H1 (cell line): ENCODE measurements around the gene BAIAP2. TPM values are rescaled to one million over a fixed set of nuclear protein-coding genes. Genes with fewer than 3 reads are reported as not detected.

Experiments used
- CTCF ChIA-PET: fragments of 300-600 bp; sonication (Branson Sonifier 250); formaldehyde crosslinking; loops from one replicate; lab custom pipeline; 2021; ENCODE audit not compliant: partially characterized antibody; lab: Charles Lee
- POLR2A ChIA-PET: fragments of 300-600 bp; sonication (Branson Sonifier 250); formaldehyde crosslinking; loops from one replicate; lab custom pipeline; 2021; ENCODE audit warnings: inconsistent platforms; ENCODE audit not compliant: partially characterized antibody; lab: Charles Lee
- DNase-seq, 2 experiments: peaks; one replicate each; pipeline versions ENCODE4 v3.0.0 to v3.0.0-alpha.2; 2010 to 2022; ENCODE audit warnings: low spot score in 2 of 2, low read depth in 1 of 2, mixed read lengths in 1 of 2
- FAIRE-seq: peaks from 2 replicates; lab custom pipeline; 2011; peaks lifted over from hg19 to GRCh38; lab: Jason Lieb, UNC
- H2AFZ ChIP-seq: 2 replicates; pipeline ENCODE4 v1.8.1; 2012; ENCODE audit warnings: low read length, inconsistent platforms
- H2AK5ac ChIP-seq: 2 replicates; pipeline ENCODE4 v1.6.1; 2013; ENCODE audit warnings: low read depth, low read length
- H2BK120ac ChIP-seq: replicated peaks from 2 replicates; pipeline ENCODE3; 2013; ENCODE audit warnings: low read depth, low read length, inconsistent platforms
- H2BK12ac ChIP-seq: 2 replicates; pipeline ENCODE4 v1.6.1; 2013; ENCODE audit warnings: low read depth, low read length
- H2BK15ac ChIP-seq: 2 replicates; pipeline ENCODE4 v1.6.1; 2013; ENCODE audit warnings: low read length
- H2BK20ac ChIP-seq: 2 replicates; pipeline ENCODE4 v1.6.1; 2013; ENCODE audit warnings: low read length
- H2BK5ac ChIP-seq: 2 replicates; pipeline ENCODE4 v1.6.1; 2013; ENCODE audit warnings: low read depth, low read length
- H3K14ac ChIP-seq: 2 replicates; pipeline ENCODE4 v1.6.1; 2013; ENCODE audit warnings: inconsistent platforms; ENCODE audit not compliant: insufficient read length
- H3K18ac ChIP-seq: 2 replicates; pipeline ENCODE4 v1.6.1; 2013; ENCODE audit warnings: low read length; ENCODE audit errors: extremely low read depth
- H3K23ac ChIP-seq: 2 replicates; pipeline ENCODE4 v1.6.1; 2013; ENCODE audit warnings: inconsistent platforms; ENCODE audit not compliant: insufficient read length
- H3K23me2 ChIP-seq: 2 replicates; pipeline ENCODE4 v1.6.1; 2013; ENCODE audit warnings: low read depth, low read length
- H3K27ac ChIP-seq: 2 replicates; pipeline ENCODE4 v1.6.1; 2011; ENCODE audit warnings: low read depth, low read length, inconsistent platforms
- H3K27me3 ChIP-seq, 4 experiments: replicated peaks in 1 of 4; 1 replicate in 1 of 4; 2 replicates in 3 of 4; pipeline versions ENCODE4 v1.6.1 to v1.8.1; 2011 to 2013; ENCODE audit warnings: low read length in 3 of 4, mild to moderate bottlenecking in 3 of 4, inconsistent platforms in 2 of 4, mixed read lengths in 2 of 4, moderate library complexity in 1 of 4; ENCODE audit not compliant: control insufficient read depth in 3 of 4, insufficient read depth in 3 of 4; ENCODE audit errors: extremely low read depth in 1 of 4
- H3K36me3 ChIP-seq, 4 experiments: 2 replicates each; pipeline versions ENCODE4 v1.6.1 to v1.8.1; 2011 to 2013; ENCODE audit warnings: mild to moderate bottlenecking in 4 of 4, low read length in 3 of 4, moderate library complexity in 2 of 4, control low read depth in 1 of 4, inconsistent platforms in 1 of 4; ENCODE audit not compliant: insufficient read depth in 4 of 4, control insufficient read depth in 2 of 4
- H3K4ac ChIP-seq: replicated peaks from 2 replicates; pipeline ENCODE3; 2013; ENCODE audit warnings: low read length, low read depth, mixed read lengths, inconsistent platforms; ENCODE audit not compliant: insufficient read length
- H3K4me1 ChIP-seq, 4 experiments: replicated peaks in 1 of 4; 1 replicate in 1 of 4; 2 replicates in 3 of 4; pipeline versions ENCODE4 v1.6.1 to v1.8.1; 2011 to 2013; ENCODE audit warnings: low read length in 3 of 4, inconsistent platforms in 2 of 4, mixed read lengths in 1 of 4; ENCODE audit not compliant: insufficient read depth in 4 of 4, control insufficient read depth in 3 of 4
- H3K4me2 ChIP-seq, 2 experiments: 2 replicates each; pipeline versions ENCODE4 v1.6.1 to v1.8.1; 2011 to 2013; ENCODE audit warnings: low read depth in 2 of 2, low read length in 2 of 2, control low read depth in 1 of 2, inconsistent platforms in 1 of 2, mild to moderate bottlenecking in 1 of 2; ENCODE audit not compliant: insufficient read depth in 1 of 2
- H3K4me3 ChIP-seq, 4 experiments: fragments of 200-600, 300-600 bp in 1 of 4; sonication (generic), shearing (Covaris generic), sonication (Bioruptor Twin) in 1 of 4; 2 replicates each; pipeline versions ENCODE4 v1.5.1 to v1.8.1; 2011 to 2016; ENCODE audit warnings: low read length in 4 of 4, low read depth in 3 of 4, control low read depth in 2 of 4, inconsistent platforms in 2 of 4, mild to moderate bottlenecking in 2 of 4, mixed read lengths in 1 of 4, moderate library complexity in 1 of 4; ENCODE audit not compliant: insufficient read depth in 2 of 4; ENCODE audit errors: extremely low read depth in 1 of 4
- H3K56ac ChIP-seq: replicated peaks from 2 replicates; pipeline ENCODE3; 2013; ENCODE audit warnings: low read depth, mild to moderate bottlenecking, mixed read lengths, low read length, inconsistent platforms; ENCODE audit not compliant: insufficient read length
- H3K79me1 ChIP-seq: 2 replicates; pipeline ENCODE4 v1.6.1; 2013; ENCODE audit warnings: low read depth, low read length, control low read depth
- H3K79me2 ChIP-seq, 2 experiments: 2 replicates each; pipeline versions ENCODE4 v1.6.1 to v1.8.1; 2012 to 2013; ENCODE audit warnings: low read length in 2 of 2, mild to moderate bottlenecking in 2 of 2, inconsistent platforms in 1 of 2; ENCODE audit not compliant: insufficient read depth in 2 of 2, control insufficient read depth in 1 of 2
- H3K9ac ChIP-seq, 4 experiments: replicated peaks in 1 of 4; 1 replicate in 1 of 4; 2 replicates in 3 of 4; pipeline versions ENCODE4 v1.6.1 to v1.8.1; 2011 to 2013; ENCODE audit warnings: low read depth in 3 of 4, low read length in 3 of 4, control low read depth in 2 of 4, mild to moderate bottlenecking in 2 of 4, moderate library complexity in 2 of 4, inconsistent platforms in 1 of 4; ENCODE audit errors: extremely low read depth in 1 of 4
- H3K9me3 ChIP-seq, 2 experiments: 2 replicates each; pipeline versions ENCODE4 v1.6.1 to v1.8.1; 2012 to 2013; ENCODE audit warnings: mild to moderate bottlenecking in 2 of 2, moderate library complexity in 2 of 2, control low read depth in 1 of 2, inconsistent platforms in 1 of 2, low read depth in 1 of 2, low read length in 1 of 2, mixed read lengths in 1 of 2; ENCODE audit not compliant: insufficient read depth in 2 of 2
- H4K20me1 ChIP-seq, 2 experiments: replicated peaks in 1 of 2; 2 replicates each; pipeline versions ENCODE3 to v1.8.1; 2011 to 2013; ENCODE audit warnings: inconsistent platforms in 2 of 2, low read length in 2 of 2, mild to moderate bottlenecking in 1 of 2; ENCODE audit not compliant: insufficient read depth in 2 of 2, control insufficient read depth in 1 of 2
- H4K5ac ChIP-seq: 2 replicates; pipeline ENCODE4 v1.6.1; 2013; ENCODE audit warnings: low read length, low read depth, mixed read lengths, inconsistent platforms; ENCODE audit not compliant: insufficient read length
- H4K8ac ChIP-seq: 2 replicates; pipeline ENCODE4 v1.8.0; 2013; ENCODE audit warnings: mild to moderate bottlenecking, moderate library complexity, low read length, inconsistent platforms; ENCODE audit not compliant: insufficient read depth; ENCODE audit errors: extremely low read depth
- H4K91ac ChIP-seq: replicated peaks from 2 replicates; pipeline ENCODE3; 2013; ENCODE audit warnings: low read length, mixed read lengths, inconsistent platforms; ENCODE audit not compliant: insufficient read length
- ASH2L ChIP-seq: fragments of 200-600, 300-600 bp; sonication (generic); IDR thresholded peaks from one replicate; pipeline ENCODE4 v1.7.1; 2017; ENCODE audit warnings: low read length
- CBX8 ChIP-seq: fragments of 300-800, 300-1000 bp; sonication (generic); IDR thresholded peaks from 2 replicates; pipeline ENCODE4 v1.7.1; 2016; ENCODE audit warnings: low read depth, low read length, borderline replicate concordance
- CEBPB ChIP-seq: IDR thresholded peaks from 2 replicates; pipeline ENCODE4 v1.6.1; 2012; ENCODE audit warnings: low read depth, low read length
- CREB1 ChIP-seq: IDR thresholded peaks from 2 replicates; pipeline ENCODE4 v1.6.1; 2012; ENCODE audit warnings: inconsistent platforms
- CTCF ChIP-seq, 3 experiments: IDR thresholded peaks; 1 replicate in 2 of 3; 2 replicates in 1 of 3; pipeline versions ENCODE4 v1.5.1 to v1.6.1; 2011; ENCODE audit warnings: low read length in 3 of 3, mild to moderate bottlenecking in 3 of 3, inconsistent platforms in 2 of 3, low read depth in 1 of 3, moderate library complexity in 1 of 3; ENCODE audit not compliant: insufficient read depth in 1 of 3; ENCODE audit errors: control extremely low read depth in 1 of 3
- E2F6 ChIP-seq: IDR thresholded peaks from 2 replicates; pipeline ENCODE4 v1.6.1; 2012; ENCODE audit warnings: inconsistent platforms
- GTF2F1 ChIP-seq: IDR thresholded peaks from 2 replicates; pipeline ENCODE4 v1.6.1; 2012; ENCODE audit warnings: low read depth, low read length, improper control_type of control experiment, borderline replicate concordance
- HDAC2 ChIP-seq, 2 experiments: fragments of 300-600 bp in 1 of 2; sonication (generic) in 1 of 2; IDR thresholded peaks; 2 replicates each; pipeline ENCODE4 v1.6.1; 2011 to 2012; ENCODE audit warnings: low read depth in 2 of 2, low read length in 2 of 2, mild to moderate bottlenecking in 2 of 2, moderate library complexity in 2 of 2, borderline replicate concordance in 1 of 2, inconsistent platforms in 1 of 2
- POLR2AphosphoS5 ChIP-seq: IDR thresholded peaks from 2 replicates; pipeline ENCODE4 v1.6.1; 2011; ENCODE audit warnings: low read depth, low read length
- POU5F1 ChIP-seq: IDR thresholded peaks from 2 replicates; pipeline ENCODE4 v1.6.1; 2011; ENCODE audit warnings: low read depth, mild to moderate bottlenecking, low read length, moderate library complexity
- RXRA ChIP-seq: IDR thresholded peaks from 2 replicates; pipeline ENCODE4 v1.6.1; 2011; ENCODE audit warnings: low read depth, mild to moderate bottlenecking, low read length, moderate library complexity; ENCODE audit not compliant: insufficient read depth
- SIX5 ChIP-seq: IDR thresholded peaks from 2 replicates; pipeline ENCODE4 v1.6.1; 2011; ENCODE audit warnings: mild to moderate bottlenecking, low read depth, low read length
- WGBS, 2 experiments: shearing (Covaris generic) in 1 of 2; methylation state at CpG; one replicate each; pipeline versions ENCODE4 v1.1.6 to v1.1.7; 2013 to 2015; ENCODE audit warnings: low lambda C conversion rate in 2 of 2, mixed read lengths in 2 of 2, inconsistent platforms in 1 of 2, low coverage in 1 of 2, missing lambda C conversion rate in 1 of 2; ENCODE audit not compliant: insufficient replicate concordance in 2 of 2, insufficient coverage in 1 of 2, insufficient read length in 1 of 2; ENCODE audit errors: extremely low coverage in 1 of 2, missing lambda C conversion rate in 1 of 2; 5-methylcytosine and 5-hydroxymethylcytosine counted together
- polyA plus RNA-seq, 7 experiments: library from polyadenylated mRNA; depleted of rRNA in 3 of 7; stranded (reverse) in 5 of 7; unstranded in 2 of 7; fragments of >200 nt in 5 of 7; fragments of 200-250 nt in 2 of 7; gene quantifications; 1 replicate in 5 of 7; 2 replicates in 1 of 7; 4 replicates in 1 of 7; pipeline versions ENCODE4 v1.2.1 to v1.2.3, GENCODE V29; 2011 to 2013; ENCODE audit warnings: missing spikeins in 2 of 7, mixed read lengths in 2 of 7
- total RNA-seq: library from RNA; stranded (reverse); fragmentation: NEBNext Ultra II Directional; extraction: Animal tissue kit (Norgen Biotek cat#: 25700); gene quantifications from 2 replicates; pipeline ENCODE4 v1.2.1, GENCODE V29; 2021

BAIAP2 gene
- total and polyA plus RNA-seq, 2 of the 8 experiments (the other 6 are each of a cell fraction or from before 2014, with no cell fraction given), result 10.0 to 22.8 TPM

- Histone ChIP-seq H3K23me2 (no peaks in the 10 kb centered on the region), H3K9me3 (no peaks in the 10 kb centered on the region)
- WGBS, 2 experiments, result 89% methylated on average over 10 of the region's 11 CpGs; no CpG with 5 or more reads in 1 of the 2 experiments
- TF ChIP-seq POLR2AphosphoS5 (no peak), CBX8 (no peak), GTF2F1 (no peak), E2F6 (no peak), SIX5 (no peak), RXRA (no peak), CTCF (IDR thresholded peaks at IDR 0.05; ENCODE audit: control extremely low read depth in 1 of 3, insufficient read depth in 1 of 3, low read depth in 1 of 3, low read length in 3 of 3) (no peak), POU5F1 (no peak), ASH2L (no peak), CEBPB (no peak), CREB1 (no peak), HDAC2 (IDR thresholded peaks at IDR 0.05; ENCODE audit: borderline replicate concordance in 1 of 2, low read depth in 2 of 2, low read length in 2 of 2) (no peak)
These were observed 14.5 kb upstream of the BAIAP2 start for GRCh38 chr17:81020443-81020766.

More at GRCh38 chr17:81020443-81020766, 14.5 kb upstream of the BAIAP2 start:
- Histone ChIP-seq H4K8ac (peak overlapping the region; percentile 35; the same call in 1 of the 2 replicates), H3K4me1 (peaks cover 0 to 3% (median under 1%) of the 10 kb centered on the region in 4 experiments; a peak in 4 of 7 replicates), H2AK5ac (no peak overlapping the region), H3K9ac (no peak overlapping the region), H4K5ac (no peak overlapping the region), H3K79me1 (no peaks in the 10 kb centered on the region), H3K56ac (no peak overlapping the region), H3K4ac (no peak overlapping the region), H4K91ac (no peak overlapping the region), H2BK12ac (no peak overlapping the region), H3K14ac (no peak overlapping the region), H3K23ac (no peak overlapping the region), H3K27me3 (no peaks in the 10 kb centered on the region), H2BK20ac (no peak overlapping the region), H2AFZ (no peak overlapping the region), H2BK5ac (no peak overlapping the region), H3K27ac (no peak overlapping the region), H4K20me1 (no peaks in the 10 kb centered on the region), H2BK120ac (no peak overlapping the region), H3K4me3 (no peak overlapping the region), H3K79me2 (no peaks in the 10 kb centered on the region), H3K4me2 (no peak overlapping the region), H3K36me3 (no peaks in the 10 kb centered on the region), H2BK15ac (no peak overlapping the region), H3K18ac (no peak overlapping the region)
- FAIRE-seq, result no peak
- no peak for DNase-seq
- POLR2A ChIA-PET, result interaction anchor here (0.7 to 4.6 kb wide), 4 partner anchors 10 to 17 kb away, joined by 3 to 24 read pairs (median 4); partner anchors contain the start of gene BAIAP2
- CTCF ChIA-PET, result interaction anchor here (1.0 to 12.9 kb wide), 10 partner anchors 8 to 92 kb away, joined by 3 to 110 read pairs (median 4); no protein-coding TSS in a partner anchor
